ENCODE measurements around the gene AGMAT. TPM values are rescaled to one million over a fixed set of nuclear protein-coding genes. Genes with fewer than 3 reads are reported as not detected.
"Not testable (repeated sequence)": the region's sequence is repeated elsewhere in the genome, so short reads cannot be mapped to it uniquely, and the experiment has no call there.

AGMAT gene
- total RNA-seq, 2 experiments from 2014 or later: 15.9 to 16.2 TPM

DNA sequence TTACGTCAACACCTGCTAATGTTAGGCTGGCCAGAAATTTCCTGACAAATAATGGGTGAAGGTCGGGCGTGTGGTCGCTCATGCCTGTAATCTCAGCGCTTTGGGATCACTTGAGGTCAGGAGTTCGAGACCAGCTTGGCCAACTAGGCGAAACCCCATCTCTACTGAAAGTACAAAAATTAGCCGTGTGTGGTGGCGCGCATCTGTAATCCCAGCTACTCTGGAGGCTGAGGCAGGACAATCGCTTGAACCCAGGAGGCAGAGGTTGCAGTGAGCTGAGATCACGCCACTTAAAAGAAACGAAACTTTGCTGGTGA lies 19.1 kb upstream of the AGMAT start:
- DNase-seq; H3K27ac Mint-ChIP-seq; H3K36me3 Mint-ChIP-seq (ENCODE audit: low read depth); H3K27me3 Mint-ChIP-seq (ENCODE audit: low read depth); H3K9me3 Mint-ChIP-seq; H3K4me1 Mint-ChIP-seq (ENCODE audit: low read depth); CTCF ChIA-PET: not testable (repeated sequence)
- peak overlapping the region; percentile 73 for H3K4me3 Mint-ChIP-seq
- intact Hi-C loops (cut with micrococcal nuclease): loop anchor here (1.0 kb wide), 2 partner anchors 13 to 78 kb away; partner anchors contain the start of genes DDI2 and DNAJC16

- intact Hi-C loops (cut with micrococcal nuclease): loop anchor here (1.0 kb wide), 2 partner anchors 14 to 77 kb away; partner anchors contain the start of genes DDI2 and DNAJC16
- Mint-ChIP-seq H3K9me3 (no peaks in the 10 kb centered on the region), H3K36me3 (ENCODE audit: low read depth) (no peaks in the 10 kb centered on the region), H3K4me3 (peak overlapping the region; percentile 73), H3K4me1 (ENCODE audit: low read depth) (peaks cover 9% of the 10 kb centered on the region), H3K27me3 (ENCODE audit: low read depth) (no peaks in the 10 kb centered on the region), H3K27ac (no peak overlapping the region)
- DNase-seq: peak; percentile 95
- CTCF ChIA-PET: interaction anchor here (0.7 kb wide), 2 partner anchors 627 to 1028 kb away, joined by 3 read pairs; no protein-coding TSS in a partner anchor
Observed at GRCh38 chr1:15603050-15603965, 18.5 kb upstream of the AGMAT start.

GRCh38 chr1:15598436-15598835 lies 13.6 kb upstream of the AGMAT start:
- Mint-ChIP-seq H3K4me1 (ENCODE audit: low read depth) (peaks cover 2% of the 10 kb centered on the region), H3K27me3 (ENCODE audit: low read depth) (no peaks in the 10 kb centered on the region), H3K9me3 (no peaks in the 10 kb centered on the region), H3K27ac (no peak overlapping the region), H3K4me3 (no peak overlapping the region), H3K36me3 (ENCODE audit: low read depth) (no peaks in the 10 kb centered on the region)
- CTCF ChIA-PET: no interaction called here
- no peak for DNase-seq
- intact Hi-C loops (cut with micrococcal nuclease): no loop called here

DNA sequence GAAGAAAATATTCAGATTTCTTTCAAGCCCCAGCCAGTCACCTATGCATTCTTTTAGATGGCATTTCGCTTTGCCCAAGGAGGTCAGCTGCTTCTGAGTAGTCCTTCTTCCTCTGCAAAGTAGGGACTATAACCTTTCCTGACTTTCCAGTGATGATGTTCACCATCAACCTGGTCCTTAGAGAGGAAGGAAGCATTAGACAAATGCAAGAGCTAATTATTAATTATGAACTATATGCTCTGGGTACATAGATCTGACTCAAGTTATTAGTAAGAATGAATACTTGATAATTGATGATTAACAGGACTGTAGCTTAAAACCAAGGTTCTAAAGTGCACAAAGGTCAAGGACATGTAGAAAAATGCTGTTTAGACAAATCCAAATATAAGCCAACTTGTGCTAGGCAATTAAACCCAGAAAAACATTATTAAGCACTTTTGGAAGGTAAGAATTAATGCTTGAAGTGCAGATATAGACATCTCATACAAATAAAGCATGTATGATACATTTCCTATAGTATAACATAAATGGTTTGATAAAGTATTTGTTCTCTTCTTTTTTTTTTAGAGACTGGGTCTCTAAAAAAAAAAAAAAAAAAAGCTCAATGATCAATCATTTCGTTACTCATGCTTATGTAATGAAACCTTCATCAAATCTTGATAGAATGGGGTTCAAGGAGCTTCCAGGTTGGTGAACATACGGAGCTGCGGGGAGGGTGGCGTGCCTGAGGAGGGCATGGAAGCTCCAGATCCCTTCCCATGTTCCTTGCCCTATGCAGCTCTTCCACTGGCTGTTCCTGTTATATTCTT lies 11.2 kb upstream of the AGMAT start:
- Mint-ChIP-seq H3K27ac (no peak overlapping the region), H3K9me3 (no peaks in the 10 kb centered on the region), H3K4me3 (no peak overlapping the region), H3K27me3 (ENCODE audit: low read depth) (no peaks in the 10 kb centered on the region), H3K4me1 (ENCODE audit: low read depth) (no peaks in the 10 kb centered on the region), H3K36me3 (ENCODE audit: low read depth) (no peaks in the 10 kb centered on the region)
- DNase-seq: no peak
- CTCF ChIA-PET: interaction anchor here (0.6 to 1.7 kb wide), 5 partner anchors 9 to 270 kb away, joined by 3 to 6 read pairs (median 5); no protein-coding TSS in a partner anchor
- intact Hi-C loops (cut with micrococcal nuclease): loop anchor here (1.0 kb wide), 1 partner anchor 145 kb away; no protein-coding TSS in a partner anchor

GRCh38 chr1:15592285-15592684 lies 7.4 kb upstream of the AGMAT start:
- peaks cover 12% of the 10 kb centered on the region for H3K36me3 Mint-ChIP-seq (ENCODE audit: low read depth)
- peaks cover under 1% of the 10 kb centered on the region for H3K4me1 Mint-ChIP-seq (ENCODE audit: low read depth)
- no peak overlapping the region for H3K4me3 Mint-ChIP-seq
- H3K9me3 Mint-ChIP-seq: peaks cover 2% of the 10 kb centered on the region
- H3K27ac Mint-ChIP-seq: no peak overlapping the region
- no peak for DNase-seq
- CTCF ChIA-PET: no interaction called here
- H3K27me3 Mint-ChIP-seq (ENCODE audit: low read depth): no peaks in the 10 kb centered on the region
- intact Hi-C loops (cut with micrococcal nuclease): no loop called here

DNA sequence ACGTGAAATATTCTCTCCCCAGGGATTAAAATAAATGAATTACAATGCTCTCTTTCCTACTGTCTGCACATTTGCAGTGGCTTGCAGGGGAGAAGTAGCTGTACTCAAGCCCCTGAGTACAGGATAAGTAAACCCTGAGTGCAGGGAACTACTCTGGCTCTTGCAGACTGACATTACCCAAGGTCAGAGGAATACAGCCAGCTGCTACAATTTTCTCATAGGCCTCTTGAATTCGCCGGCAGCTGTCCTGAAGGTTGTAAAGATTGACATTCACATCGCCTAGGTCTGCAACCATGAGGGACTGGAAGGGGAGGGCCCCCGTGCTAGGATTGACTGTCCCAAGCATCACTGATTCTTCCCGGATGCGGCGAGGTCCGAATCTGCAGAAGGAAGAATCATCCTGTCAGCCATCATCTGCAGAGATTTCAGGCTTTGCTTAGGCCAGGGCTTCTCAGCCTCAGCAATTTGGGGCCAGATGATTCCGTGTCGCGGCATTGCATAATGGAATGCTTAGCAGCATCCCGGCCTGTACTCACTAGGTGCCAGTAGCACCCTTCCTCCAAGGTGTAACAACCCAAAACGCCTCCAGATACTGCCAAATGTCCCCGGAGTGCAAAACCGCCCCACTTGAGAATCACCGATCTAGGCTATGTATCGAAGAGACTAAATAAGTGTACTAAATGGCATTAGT lies 1.7 kb downstream of the AGMAT start:
- H3K27ac Mint-ChIP-seq: peak overlapping the region; percentile 85
- peak overlapping the region; percentile 78 for H3K4me3 Mint-ChIP-seq
- CTCF ChIA-PET: no interaction called here
- H3K9me3 Mint-ChIP-seq: peaks cover 2% of the 10 kb centered on the region
- H3K27me3 Mint-ChIP-seq (ENCODE audit: low read depth): no peaks in the 10 kb centered on the region
- DNase-seq: no peak
- peaks cover 49% of the 10 kb centered on the region for H3K4me1 Mint-ChIP-seq (ENCODE audit: low read depth)
- peaks cover 21% of the 10 kb centered on the region for H3K36me3 Mint-ChIP-seq (ENCODE audit: low read depth)
- intact Hi-C loops (cut with micrococcal nuclease): no loop called here

- H3K27ac Mint-ChIP-seq: peak overlapping the region; percentile 92
- H3K4me3 Mint-ChIP-seq: peak overlapping the region; percentile 51
- no peaks in the 10 kb centered on the region for H3K27me3 Mint-ChIP-seq (ENCODE audit: low read depth)
- intact Hi-C loops (cut with micrococcal nuclease): loop anchor here (1.0 to 5.0 kb wide), 3 partner anchors 38 to 118 kb away; partner anchors contain the start of genes DDI2 and DNAJC16
- CTCF ChIA-PET: interaction anchor here (0.9 to 1.2 kb wide), 2 partner anchors 118 to 162 kb away, joined by 3 read pairs; no protein-coding TSS in a partner anchor
- H3K4me1 Mint-ChIP-seq (ENCODE audit: low read depth): peaks cover 58% of the 10 kb centered on the region
- peaks cover 17% of the 10 kb centered on the region for H3K36me3 Mint-ChIP-seq (ENCODE audit: low read depth)
- H3K9me3 Mint-ChIP-seq: no peaks in the 10 kb centered on the region
- no peak for DNase-seq
Observed at GRCh38 chr1:15579683-15580047, 5.2 kb downstream of the AGMAT start.

DNA sequence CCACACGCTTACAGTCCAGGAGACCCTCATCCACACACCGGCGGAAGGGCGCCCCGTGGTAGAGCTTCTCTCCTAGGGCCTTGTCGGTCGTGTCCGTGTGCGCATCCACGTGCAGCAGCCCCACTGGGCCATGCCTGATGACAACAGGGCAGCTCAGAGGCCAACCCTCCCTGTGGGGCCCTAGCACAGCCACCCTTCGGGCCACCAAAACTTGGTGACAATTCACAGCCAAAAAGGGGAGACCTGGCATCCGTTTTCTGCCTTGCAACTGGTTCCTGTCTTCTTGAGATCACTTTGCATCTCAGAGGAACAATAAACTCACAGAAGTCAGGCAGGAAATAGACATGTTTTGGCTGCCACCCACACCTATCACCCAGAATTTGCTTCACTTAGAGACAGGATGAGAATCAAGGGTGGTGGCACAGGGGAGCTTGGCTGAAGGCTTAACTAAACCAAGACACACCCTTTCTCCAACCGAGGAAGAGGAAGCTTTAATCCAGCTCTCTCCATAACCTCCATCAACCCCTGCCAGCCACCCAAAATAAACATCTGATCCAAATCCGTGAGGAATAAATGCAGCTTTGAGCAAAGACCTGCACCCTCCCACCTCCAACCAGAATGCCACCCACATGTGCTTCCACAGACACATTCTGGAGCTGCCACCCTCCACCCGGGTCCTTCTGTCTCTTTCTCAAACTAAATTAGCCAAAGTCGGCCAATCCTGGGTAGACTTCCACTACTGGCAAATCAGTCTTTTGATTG lies 5.7 kb downstream of the AGMAT start:
- CTCF ChIA-PET: interaction anchor here (0.9 to 1.2 kb wide), 2 partner anchors 118 to 162 kb away, joined by 3 read pairs; no protein-coding TSS in a partner anchor
- Mint-ChIP-seq H3K27ac (peak overlapping the region; percentile 92), H3K9me3 (no peaks in the 10 kb centered on the region), H3K36me3 (ENCODE audit: low read depth) (peaks cover 17% of the 10 kb centered on the region), H3K27me3 (ENCODE audit: low read depth) (no peaks in the 10 kb centered on the region), H3K4me3 (peak overlapping the region; percentile 51), H3K4me1 (ENCODE audit: low read depth) (peaks cover 55% of the 10 kb centered on the region)
- peak; percentile 66 for DNase-seq
- intact Hi-C loops (cut with micrococcal nuclease): loop anchor here (1.0 to 5.0 kb wide), 4 partner anchors 38 to 118 kb away; partner anchors contain the start of genes DDI2 and DNAJC16

GRCh38 chr1:15577691-15578090 lies 7.2 kb downstream of the AGMAT start:
- intact Hi-C loops (cut with micrococcal nuclease): loop anchor here (1.0 to 5.0 kb wide), 2 partner anchors 46 to 120 kb away; no protein-coding TSS in a partner anchor
- H3K27ac Mint-ChIP-seq: peak overlapping the region; percentile 92
- H3K36me3 Mint-ChIP-seq (ENCODE audit: low read depth): peaks cover 20% of the 10 kb centered on the region
- H3K27me3 Mint-ChIP-seq (ENCODE audit: low read depth): no peaks in the 10 kb centered on the region
- peak overlapping the region; percentile 48 for H3K4me3 Mint-ChIP-seq
- CTCF ChIA-PET: no interaction called here
- H3K9me3 Mint-ChIP-seq: no peaks in the 10 kb centered on the region
- H3K4me1 Mint-ChIP-seq (ENCODE audit: low read depth): peaks cover 43% of the 10 kb centered on the region
- DNase-seq: peak; percentile 41

GRCh38 chr1:15575549-15576150 lies 9.2 kb downstream of the AGMAT start:
- Mint-ChIP-seq H3K27ac (no peak overlapping the region), H3K9me3 (no peaks in the 10 kb centered on the region), H3K36me3 (ENCODE audit: low read depth) (peaks cover 29% of the 10 kb centered on the region), H3K4me3 (no peak overlapping the region), H3K4me1 (ENCODE audit: low read depth) (peaks cover 37% of the 10 kb centered on the region), H3K27me3 (ENCODE audit: low read depth) (no peaks in the 10 kb centered on the region)
- CTCF ChIA-PET: no interaction called here
- intact Hi-C loops (cut with micrococcal nuclease): loop anchor here (5.0 kb wide), 1 partner anchor 122 kb away; no protein-coding TSS in a partner anchor
- no peak for DNase-seq

DNA sequence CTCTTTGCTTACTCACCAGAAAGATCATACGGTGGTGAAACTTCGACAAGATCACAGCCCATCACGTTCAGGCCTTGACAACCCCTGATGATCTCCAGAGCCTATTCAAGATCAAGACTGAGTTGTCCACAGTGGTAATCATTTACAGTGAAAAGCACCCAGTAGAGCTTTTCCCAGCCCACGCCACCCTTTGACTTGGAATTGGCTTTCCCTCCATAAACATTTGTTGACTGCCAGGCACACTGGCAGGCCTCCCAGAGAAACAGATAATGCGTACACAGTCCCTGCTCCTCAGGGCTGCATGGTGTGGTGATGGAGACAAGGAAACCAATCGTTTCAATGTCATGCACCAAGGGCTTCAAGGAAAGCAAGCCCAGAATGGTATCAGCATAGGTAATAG lies 10.1 kb downstream of the AGMAT start:
- H3K4me3 Mint-ChIP-seq: no peak overlapping the region
- no peaks in the 10 kb centered on the region for H3K27me3 Mint-ChIP-seq (ENCODE audit: low read depth)
- intact Hi-C loops (cut with micrococcal nuclease): loop anchor here (5.0 kb wide), 1 partner anchor 123 kb away; no protein-coding TSS in a partner anchor
- peaks cover 31% of the 10 kb centered on the region for H3K36me3 Mint-ChIP-seq (ENCODE audit: low read depth)
- no peak overlapping the region for H3K27ac Mint-ChIP-seq
- CTCF ChIA-PET: interaction anchor here (1.8 kb wide), 1 partner anchor 18 kb away, joined by 4 read pairs; no protein-coding TSS in a partner anchor
- DNase-seq: no peak
- H3K9me3 Mint-ChIP-seq: no peaks in the 10 kb centered on the region
- H3K4me1 Mint-ChIP-seq (ENCODE audit: low read depth): peaks cover 30% of the 10 kb centered on the region

All from activated naive CD4-positive, alpha-beta T cell treated with anti-CD3 and anti-CD28 coated beads for 36 hours (primary cell).